Stimulated activated CD4-positive, alpha-beta T cell treated with anti-CD3 and anti-CD28 coated beads, Interleukin-12 subunit alpha, Interleukin-12 subunit beta, amount 100 ng/mL, for 24 hours (primary cell): ENCODE measurements around the gene GNAL.

Experiments used
- DNase-seq, 2 experiments: peaks; one replicate each; pipeline ENCODE4 v3.0.0-alpha.2; 2020; ENCODE audit warnings: low read depth in 2 of 2

The GNAL gene

GRCh38 chr18:11724781-11725180 lies 35.7 kb downstream of the GNAL start:
- DNase-seq = no peak

- DNase-seq = no peak
These were observed 37.5 kb downstream of the GNAL start for GRCh38 chr18:11726556-11726955.

GRCh38 chr18:11728249-11728648 lies 39.2 kb downstream of the GNAL start:
- DNase-seq = no peak

GRCh38 chr18:11729556-11729955 lies 40.5 kb downstream of the GNAL start:
- no peak for DNase-seq

GRCh38 chr18:11733031-11733430 lies 44.0 kb downstream of the GNAL start:
- peak; percentile 41 to 64 for DNase-seq

GRCh38 chr18:11736656-11737055 lies 47.6 kb downstream of the GNAL start:
- no peak for DNase-seq

- DNase-seq = no peak
These were observed 50.8 kb downstream of the GNAL start for GRCh38 chr18:11739893-11740292.

GRCh38 chr18:11740461-11740860 lies 51.4 kb downstream of the GNAL start:
- DNase-seq = no peak

- no peak for DNase-seq
These were observed 52.6 kb downstream of the GNAL start for GRCh38 chr18:11741505-11742145.

GRCh38 chr18:11745521-11745920 lies 56.5 kb downstream of the GNAL start:
- DNase-seq = no peak

GRCh38 chr18:11747286-11747685 lies 58.2 kb downstream of the GNAL start:
- no peak for DNase-seq

GRCh38 chr18:11747731-11748130 lies 58.7 kb downstream of the GNAL start:
- DNase-seq = no peak

- no peak for DNase-seq
These were observed 60.2 kb downstream of the GNAL start for GRCh38 chr18:11749305-11749704.

- DNase-seq = no peak
These were observed 61.1 kb downstream of the GNAL start for GRCh38 chr18:11750171-11750570.

GRCh38 chr18:11750581-11751310 lies 61.7 kb downstream of the GNAL start:
- no peak for DNase-seq

GRCh38 chr18:11751341-11752115 lies 62.5 kb downstream of the GNAL start:
- DNase-seq = no peak

GRCh38 chr18:11752116-11752911 lies 63.2 kb downstream of the GNAL start:
- DNase-seq = no peak

GRCh38 chr18:11754979-11755378 lies 65.9 kb downstream of the GNAL start:
- DNase-seq = no peak

- no peak for DNase-seq
These were observed 68.1 kb downstream of the GNAL start for GRCh38 chr18:11757084-11757590.

GRCh38 chr18:11759456-11759855 lies 70.4 kb downstream of the GNAL start:
- DNase-seq = no peak

- no peak for DNase-seq
These were observed 71.6 kb downstream of the GNAL start for GRCh38 chr18:11760498-11761167.
